GM18505 (cell line): Measurements from ENCODE around the gene ADA.
"Not testable (repeated sequence)": the region's sequence is repeated elsewhere in the genome, so short reads cannot be mapped to it uniquely, and the experiment has no call there.

Experiments
- ATAC-seq: cut with Tn5 transposase; IDR thresholded peaks from one replicate; pipeline ENCODE4 v1.9.1; 2021; ENCODE audit not compliant: unreplicated experiment
- POLR2A ChIP-seq: IDR thresholded peaks from 4 replicates; pipeline ENCODE4 v1.6.1; 2011; ENCODE audit warnings: borderline replicate concordance; ENCODE audit not compliant: insufficient read depth, insufficient read length; ENCODE audit errors: extremely low read depth

The ADA gene

GRCh38 chr20:44688053-44688625 is 36.6 kb upstream of the ADA start:
- no peak for ATAC-seq
- no peak for TF ChIP-seq POLR2A

DNA sequence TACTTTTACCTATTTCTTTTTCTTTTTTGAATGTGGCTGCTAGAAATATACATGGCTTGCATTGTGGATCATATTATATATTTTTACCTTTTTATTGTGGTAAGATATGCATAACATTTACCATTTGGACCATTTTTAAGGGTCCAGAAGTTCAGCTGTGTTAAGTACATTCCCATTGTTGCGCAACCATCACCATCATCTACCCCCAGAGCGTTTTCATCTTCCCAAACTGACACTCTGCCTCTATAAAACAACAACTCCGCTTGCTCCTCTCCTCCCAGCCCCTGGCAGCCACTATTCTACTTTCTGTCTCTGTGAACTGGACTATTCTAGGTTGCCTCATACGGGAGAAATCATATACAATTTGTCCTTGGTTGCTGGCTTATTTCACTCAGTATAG is 35.4 kb upstream of the ADA start:
- ATAC-seq: no peak
- no peak for TF ChIP-seq POLR2A

GRCh38 chr20:44684047-44684967 is 32.8 kb upstream of the ADA start:
- ATAC-seq: no peak
- TF ChIP-seq POLR2A: no peak

DNA sequence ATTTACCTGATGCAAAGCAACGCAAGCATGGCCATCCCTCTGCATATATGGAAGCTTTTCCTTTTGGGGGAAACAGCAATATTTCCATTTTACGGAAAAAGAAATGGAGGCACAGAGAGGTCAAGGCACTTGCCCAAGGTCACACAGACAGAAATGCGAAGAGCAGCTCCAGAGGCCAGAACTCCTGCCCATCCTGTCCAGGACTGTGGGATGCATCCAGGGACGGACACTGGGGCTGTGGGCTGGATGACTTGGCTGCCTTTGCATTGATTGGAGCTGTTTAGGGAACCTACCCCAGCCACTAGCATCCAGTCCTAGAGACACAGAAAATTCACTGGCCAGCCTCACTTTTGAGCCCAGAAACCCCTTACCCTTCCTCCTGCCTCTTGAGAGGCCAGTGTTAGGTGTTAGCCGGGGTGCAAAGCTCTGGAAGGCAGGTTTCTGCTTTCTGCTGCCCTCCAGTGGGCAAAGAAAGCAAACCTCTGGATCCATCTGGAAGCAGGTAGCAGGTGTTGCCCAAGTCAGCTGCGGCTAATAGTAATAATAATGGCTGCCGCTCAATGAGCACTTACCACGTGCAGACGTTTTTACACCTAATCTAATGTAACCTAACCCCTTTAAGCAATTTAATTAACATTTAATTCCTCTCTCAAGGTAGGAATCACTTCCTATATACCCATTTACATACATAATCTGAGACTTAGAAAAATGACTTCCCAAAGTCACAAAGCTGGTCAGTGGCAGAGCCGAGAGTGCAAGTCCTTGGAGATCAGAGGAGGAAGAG is 32.0 kb upstream of the ADA start:
- TF ChIP-seq POLR2A: no peak
- no peak for ATAC-seq

GRCh38 chr20:44681796-44682566 is 30.5 kb upstream of the ADA start:
- no peak for ATAC-seq

DNA sequence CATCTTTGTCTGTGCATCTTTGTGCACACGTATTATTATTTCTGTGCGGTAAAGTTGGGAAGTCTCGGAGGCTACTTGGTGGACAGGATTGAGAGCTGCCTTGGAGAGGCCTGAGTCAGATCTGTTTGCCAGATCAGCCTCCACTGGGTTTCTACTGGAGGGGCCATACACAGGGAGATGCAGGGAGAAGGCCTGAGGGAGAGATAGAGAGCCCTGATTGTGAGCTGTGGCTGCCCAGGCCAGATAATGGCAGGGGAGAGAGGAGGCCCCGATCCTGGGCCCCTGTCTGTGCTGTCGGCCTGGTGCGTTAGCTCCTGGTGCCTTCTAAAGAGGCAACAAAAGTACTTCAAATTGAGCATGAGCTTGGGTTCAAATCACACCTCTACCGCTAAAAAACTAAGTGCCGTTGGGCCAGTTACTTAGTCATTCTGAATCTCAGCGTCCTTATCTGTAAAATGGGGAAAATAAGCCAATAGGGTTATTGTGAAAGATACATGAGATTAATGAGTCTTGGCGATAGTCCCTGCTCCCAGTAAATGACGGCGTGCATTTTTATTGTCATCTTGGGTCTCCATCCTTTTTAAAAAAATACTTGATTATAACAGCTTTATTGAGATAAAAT is 27.6 kb upstream of the ADA start:
- TF ChIP-seq POLR2A: no peak
- no peak for ATAC-seq

More at GRCh38 chr20:44681796-44682566, 30.5 kb upstream of the ADA start:
- no peak for TF ChIP-seq POLR2A

DNA sequence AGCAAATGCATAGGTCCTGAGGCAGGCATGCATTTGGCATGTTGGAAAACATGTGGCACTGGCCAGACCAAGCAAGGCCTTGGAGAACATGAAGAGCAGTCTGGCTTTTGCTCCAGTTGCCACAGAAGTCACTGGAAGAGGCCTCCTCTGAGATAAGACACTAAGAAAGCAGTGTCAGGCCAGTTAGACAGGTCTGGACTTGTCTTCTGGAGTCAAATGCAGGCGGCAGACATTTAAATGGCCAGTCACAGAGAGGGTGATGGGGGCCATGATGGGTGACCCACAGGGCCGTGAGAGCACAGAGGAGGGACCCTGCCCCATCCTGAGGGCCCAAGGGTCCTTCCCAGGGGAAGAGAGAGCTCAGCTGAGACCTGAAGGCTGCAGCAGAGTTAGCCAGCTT is 26.7 kb upstream of the ADA start:
- ATAC-seq: no peak
- TF ChIP-seq POLR2A: no peak

DNA sequence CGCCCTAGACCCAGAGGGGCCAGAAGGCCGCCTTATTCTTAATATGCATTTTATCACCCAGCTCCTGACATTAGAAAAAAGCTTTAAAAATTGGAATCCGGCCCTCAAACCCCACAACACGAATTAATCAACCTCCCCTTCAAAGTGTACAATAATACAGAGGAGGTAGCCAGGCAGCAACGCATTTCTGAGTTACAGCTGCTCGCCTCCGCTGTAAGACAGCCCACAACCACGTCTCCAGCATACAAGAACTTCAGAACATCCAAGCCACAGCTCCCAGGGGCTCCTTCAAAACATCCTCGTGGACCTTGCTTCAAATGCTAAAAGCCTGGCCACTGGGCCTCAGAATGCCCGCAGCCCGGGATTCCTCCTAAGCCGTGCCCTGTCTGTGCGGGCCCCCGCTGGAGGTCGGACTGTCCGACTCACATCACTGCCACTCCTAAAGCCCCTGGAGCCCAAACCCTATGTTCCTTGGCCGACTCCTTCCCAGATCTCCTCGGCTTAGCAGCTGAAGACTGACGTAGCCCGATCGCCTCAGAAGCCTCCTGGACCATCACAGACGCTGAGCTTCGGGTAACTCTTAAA is 20.9 kb upstream of the ADA start:
- ATAC-seq: not testable (repeated sequence)

GRCh38 chr20:44671541-44671940 is 20.0 kb upstream of the ADA start:
- TF ChIP-seq POLR2A: peak; percentile 27
- not testable (repeated sequence) for ATAC-seq

DNA sequence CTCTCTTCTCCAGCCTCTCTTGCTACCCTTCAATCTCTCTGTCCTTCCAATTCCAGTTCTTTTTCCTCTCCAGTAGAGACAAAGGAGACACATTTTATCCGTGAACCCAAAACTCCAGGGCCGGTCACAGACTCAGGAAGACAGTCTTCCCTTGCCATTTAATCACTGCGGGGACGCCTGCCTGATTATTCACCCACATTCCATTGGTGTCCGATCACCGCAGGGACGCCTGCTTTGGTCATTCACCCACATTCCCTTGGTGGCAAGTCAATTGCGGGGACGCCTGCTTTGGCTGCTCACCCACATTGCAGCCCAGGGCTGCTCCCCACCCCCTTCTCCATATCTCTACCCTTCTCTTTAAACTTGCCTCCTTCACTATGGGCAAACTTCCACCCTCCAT is 19.4 kb upstream of the ADA start:
- ATAC-seq: not testable (repeated sequence)

DNA sequence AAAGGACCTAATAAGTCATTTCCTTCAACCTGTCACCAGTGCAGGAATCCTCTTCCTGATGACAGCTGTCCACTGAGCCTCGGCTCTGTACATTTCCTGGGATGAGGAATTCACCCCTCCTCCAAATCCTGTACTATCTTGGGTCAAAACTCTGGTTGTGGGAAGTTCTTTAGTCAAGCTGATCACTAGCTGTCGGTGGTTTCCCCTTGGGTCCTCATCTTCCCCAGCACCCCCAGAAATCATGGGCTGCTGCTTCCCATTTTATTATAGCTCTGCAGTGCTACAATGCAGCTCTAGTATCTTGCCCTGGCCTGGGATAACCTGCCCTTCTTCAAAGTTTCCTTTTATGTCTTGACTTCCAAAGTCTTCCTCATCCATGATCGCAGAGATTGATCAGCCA is 14.6 kb upstream of the ADA start:
- no peak for ATAC-seq
- no peak for TF ChIP-seq POLR2A

DNA sequence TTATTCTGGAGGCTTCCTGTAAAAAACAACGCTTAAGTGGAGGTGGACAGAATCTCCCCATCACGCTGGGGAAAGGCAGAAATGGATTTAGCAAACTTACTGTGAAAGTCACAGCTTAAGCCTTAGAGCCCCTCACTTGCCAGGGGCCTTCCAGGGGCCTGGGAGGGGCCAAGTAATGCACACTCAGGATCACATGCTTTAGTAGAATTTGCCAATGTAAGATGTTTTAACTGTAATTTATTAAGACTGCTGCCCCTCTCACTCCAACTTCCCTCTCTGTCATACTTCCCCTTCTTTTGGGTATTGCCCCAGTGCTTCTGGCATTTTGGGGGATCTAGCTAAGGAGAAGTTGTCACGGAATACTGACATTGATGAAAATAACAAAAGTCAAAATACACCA is 12.6 kb upstream of the ADA start:
- ATAC-seq: no peak
- TF ChIP-seq POLR2A: no peak

DNA sequence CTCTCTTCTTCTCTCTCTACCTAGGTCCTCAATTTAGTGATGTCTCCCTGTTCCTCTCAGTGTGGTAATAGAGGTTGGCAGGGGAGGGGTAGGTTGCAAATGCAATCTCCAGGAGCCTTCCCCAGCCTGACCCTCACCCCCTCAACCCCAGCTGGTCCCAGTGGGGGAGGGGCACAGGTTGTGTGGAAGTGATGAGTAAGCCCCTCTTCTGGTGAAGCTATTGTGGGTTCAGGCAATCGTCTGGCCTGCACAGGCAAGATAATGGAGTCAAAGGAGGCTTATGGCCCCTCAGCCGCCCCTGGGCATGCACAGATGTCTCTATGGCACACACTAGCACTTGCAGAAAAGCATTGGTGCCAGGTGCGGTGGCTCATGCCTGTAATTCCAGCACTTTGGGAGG is 10.8 kb upstream of the ADA start:
- ATAC-seq: no peak
- TF ChIP-seq POLR2A: no peak

GRCh38 chr20:44660581-44660980 is 9.1 kb upstream of the ADA start:
- TF ChIP-seq POLR2A: no peak
- ATAC-seq: no peak
